Measurements from ENCODE around the gene NRIP1. TPM values are rescaled to one million over a fixed set of nuclear protein-coding genes. Genes with fewer than 3 reads are reported as not detected.

NRIP1 gene
- total and polyA plus RNA-seq, 2 donors (not counting 3 experiments of a cell fraction or from before 2014, with no cell fraction given): 2.8 to 24.0 TPM

DNA sequence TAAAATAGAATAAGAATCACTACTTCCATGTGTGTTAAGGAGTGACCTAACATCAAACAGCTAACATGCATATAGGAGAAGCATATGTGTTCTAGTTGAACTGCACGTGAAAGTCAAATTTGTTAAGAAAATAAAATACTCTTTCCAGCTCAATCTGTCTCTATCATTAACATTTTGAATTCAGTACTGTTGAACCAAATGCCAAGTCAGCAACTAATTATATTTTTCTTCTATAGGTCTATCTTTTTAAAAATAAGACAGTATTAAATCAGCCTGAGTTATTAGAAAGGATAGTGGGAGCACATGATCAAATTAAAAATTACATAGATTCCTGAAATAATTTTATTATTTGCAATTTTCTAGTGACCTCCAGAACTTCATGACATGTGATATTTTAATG lies 141.8 kb downstream of the NRIP1 start:
- Histone ChIP-seq H3K27me3 (ENCODE audit: control insufficient read depth in 2 of 2, insufficient read depth in 2 of 2, low read length in 2 of 2) (no peaks in the 10 kb centered on the region), H4K20me1 (replicated peaks; ENCODE audit: control insufficient read depth, extremely low read depth, insufficient read depth, low read length) (no peaks in the 10 kb centered on the region), H2AFZ (ENCODE audit: low read depth, low read length) (no peak overlapping the region), H3K9me1 (replicated peaks; ENCODE audit: control insufficient read depth, extremely low read depth, insufficient read depth, low read length) (no peaks in the 10 kb centered on the region), H3K36me3 (ENCODE audit: control insufficient read depth in 2 of 2, extremely low read depth in 1 of 2, insufficient read depth in 2 of 2, low read length in 2 of 2) (no peaks in the 10 kb centered on the region), H3K9me3 (replicated peaks; ENCODE audit: control insufficient read depth, insufficient read depth, low read length) (no peaks in the 10 kb centered on the region), H3K27ac (ENCODE audit: insufficient read depth, low read depth, low read length) (no peak overlapping the region), H3K79me2 (ENCODE audit: control insufficient read depth, insufficient read depth, low read length) (no peaks in the 10 kb centered on the region), H3K4me3 (replicated peaks in 1 of 3; ENCODE audit: insufficient read depth in 1 of 3, low read depth in 1 of 3, low read length in 3 of 3) (no peak overlapping the region), H3K4me2 (ENCODE audit: insufficient read depth, low read length) (no peak overlapping the region), H3K4me1 (ENCODE audit: control insufficient read depth, extremely low read depth, insufficient read depth, low read length) (no peaks in the 10 kb centered on the region), H3K9ac (replicated peaks; ENCODE audit: extremely low read depth, insufficient read depth, low read length) (no peak overlapping the region)
- DNase-seq (ENCODE audit: low read depth, low spot score): no peak
- ChIA-PET CTCF (no interaction called here), POLR2A (no interaction called here)
- no TSS peak for BruUV-seq (replicated peaks)
- dilution Hi-C loops (cut with MboI; ENCODE audit: extremely low pct_ligation_motif_present, low sequenced_read_pairs): no loop called here
- FAIRE-seq: no peak
- intact Hi-C loops (cut with micrococcal nuclease): no loop called here
- TF ChIP-seq GATA2 (IDR thresholded peaks at IDR 0.05; ENCODE audit: insufficient read depth, insufficient read length, low read depth, low read length) (no peak), POLR2A (IDR thresholded peaks at IDR 0.05; ENCODE audit: low read depth, low read length) (no peak), POLR2AphosphoS5 (IDR thresholded peaks at IDR 0.05; ENCODE audit: insufficient read depth, low read depth, low read length) (no peak), FOS (IDR thresholded peaks at IDR 0.05; ENCODE audit: borderline replicate concordance, insufficient read depth, low read length) (no peak), MYC (IDR thresholded peaks at IDR 0.05; ENCODE audit: low read depth, low read length) (no peak), EZH2 (IDR thresholded peaks at IDR 0.05; ENCODE audit: borderline replicate concordance, low read depth, low read length, severe bottlenecking) (no peak), JUN (IDR thresholded peaks at IDR 0.05; ENCODE audit: borderline replicate concordance, insufficient read depth, insufficient read length, low read depth) (no peak)
- TF ChIP-seq, protein P1, sequence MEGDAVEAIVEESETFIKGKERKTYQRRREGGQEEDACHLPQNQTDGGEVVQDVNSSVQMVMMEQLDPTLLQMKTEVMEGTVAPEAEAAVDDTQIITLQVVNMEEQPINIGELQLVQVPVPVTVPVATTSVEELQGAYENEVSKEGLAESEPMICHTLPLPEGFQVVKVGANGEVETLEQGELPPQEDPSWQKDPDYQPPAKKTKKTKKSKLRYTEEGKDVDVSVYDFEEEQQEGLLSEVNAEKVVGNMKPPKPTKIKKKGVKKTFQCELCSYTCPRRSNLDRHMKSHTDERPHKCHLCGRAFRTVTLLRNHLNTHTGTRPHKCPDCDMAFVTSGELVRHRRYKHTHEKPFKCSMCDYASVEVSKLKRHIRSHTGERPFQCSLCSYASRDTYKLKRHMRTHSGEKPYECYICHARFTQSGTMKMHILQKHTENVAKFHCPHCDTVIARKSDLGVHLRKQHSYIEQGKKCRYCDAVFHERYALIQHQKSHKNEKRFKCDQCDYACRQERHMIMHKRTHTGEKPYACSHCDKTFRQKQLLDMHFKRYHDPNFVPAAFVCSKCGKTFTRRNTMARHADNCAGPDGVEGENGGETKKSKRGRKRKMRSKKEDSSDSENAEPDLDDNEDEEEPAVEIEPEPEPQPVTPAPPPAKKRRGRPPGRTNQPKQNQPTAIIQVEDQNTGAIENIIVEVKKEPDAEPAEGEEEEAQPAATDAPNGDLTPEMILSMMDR (IDR thresholded peaks at IDR 0.05; ENCODE audit: extremely low read depth in 1 of 2, insufficient read depth in 1 of 2, low read depth in 1 of 2, low read length in 2 of 2): no peak
- TF ChIP-seq, protein P2, sequence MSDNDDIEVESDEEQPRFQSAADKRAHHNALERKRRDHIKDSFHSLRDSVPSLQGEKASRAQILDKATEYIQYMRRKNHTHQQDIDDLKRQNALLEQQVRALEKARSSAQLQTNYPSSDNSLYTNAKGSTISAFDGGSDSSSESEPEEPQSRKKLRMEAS (IDR thresholded peaks at IDR 0.05; ENCODE audit: insufficient read depth, insufficient read length): no peak

Measured in endothelial cell of umbilical vein (primary cell).